Measurements from ENCODE around the gene FASLG. TPM values are rescaled to one million over a fixed set of nuclear protein-coding genes. Genes with fewer than 3 reads are reported as not detected.

The FASLG gene
- not detected for total RNA-seq

- no peaks in the 10 kb centered on the region for H3K27me3 ChIP-seq
- H3K4me1 ChIP-seq = no peaks in the 10 kb centered on the region
- no peak for DNase-seq (ENCODE audit: extremely low spot score in 2 of 2)
- peak within 1 kb of the TSS in 1 of 2 donors; percentile 6 for H3K4me3 ChIP-seq
- H3K27ac ChIP-seq = no peak within 1 kb of the TSS
- H3K36me3 ChIP-seq = no peaks in the 10 kb centered on the region
- H3K9me3 ChIP-seq = no peaks in the 10 kb centered on the region
- TF ChIP-seq CTCF (IDR thresholded peaks at IDR 0.05) (no peak), POLR2AphosphoS5 (IDR thresholded peaks at IDR 0.05; ENCODE audit: insufficient read depth in 1 of 2, low read depth in 1 of 2) (no peak), POLR2A (IDR thresholded peaks at IDR 0.05) (no peak)
- intact Hi-C loops (cut with DNase I) = no loop called here
These were observed at the start of gene FASLG for GRCh38 chr1:172658871-172659453. Gene FASLG (plus strand): TSS chr1:172659103. CDS start chr1:172659202, 99 bp downstream.

- Histone ChIP-seq H3K4me1 (no peaks in the 10 kb centered on the region), H3K27me3 (no peaks in the 10 kb centered on the region), H3K9me3 (no peaks in the 10 kb centered on the region), H3K36me3 (peaks cover 0 to 15% of the 10 kb centered on the region in 2 donors), H3K4me3 (no peak overlapping the region), H3K27ac (no peak overlapping the region)
- intact Hi-C loops (cut with DNase I) = no loop called here
- TF ChIP-seq CTCF (IDR thresholded peaks at IDR 0.05) = no peak
- no peak for TF ChIP-seq POLR2AphosphoS5 (IDR thresholded peaks at IDR 0.05; ENCODE audit: insufficient read depth in 1 of 2, low read depth in 1 of 2)
- no peak for TF ChIP-seq POLR2A (IDR thresholded peaks at IDR 0.05)
- no peak for DNase-seq (ENCODE audit: extremely low spot score in 2 of 2)
These were observed 49.4 kb upstream of the FASLG start for GRCh38 chr1:172609528-172609927.

GRCh38 chr1:172612478-172612877 lies 46.4 kb upstream of the FASLG start:
- H3K4me1 ChIP-seq = no peaks in the 10 kb centered on the region
- no peak overlapping the region for H3K4me3 ChIP-seq
- peaks cover 0 to 10% of the 10 kb centered on the region in 2 donors for H3K36me3 ChIP-seq
- no peaks in the 10 kb centered on the region for H3K9me3 ChIP-seq
- H3K27ac ChIP-seq = no peak overlapping the region
- intact Hi-C loops (cut with DNase I) = no loop called here
- H3K27me3 ChIP-seq = no peaks in the 10 kb centered on the region
- DNase-seq (ENCODE audit: extremely low spot score in 2 of 2) = no peak
- TF ChIP-seq POLR2AphosphoS5 (IDR thresholded peaks at IDR 0.05; ENCODE audit: insufficient read depth in 1 of 2, low read depth in 1 of 2) (no peak), CTCF (IDR thresholded peaks at IDR 0.05) (no peak), POLR2A (IDR thresholded peaks at IDR 0.05) (no peak)

- no peak for DNase-seq (ENCODE audit: extremely low spot score in 2 of 2)
- H3K9me3 ChIP-seq = no peaks in the 10 kb centered on the region
These were observed 45.6 kb upstream of the FASLG start for GRCh38 chr1:172613294-172613693.

More at GRCh38 chr1:172613294-172613693, 45.6 kb upstream of the FASLG start:
- intact Hi-C loops (cut with DNase I) = no loop called here
- Histone ChIP-seq H3K4me3 (no peak overlapping the region), H3K36me3 (peaks cover 0 to 10% of the 10 kb centered on the region in 2 donors), H3K27ac (no peak overlapping the region), H3K27me3 (no peaks in the 10 kb centered on the region), H3K4me1 (no peaks in the 10 kb centered on the region)
- TF ChIP-seq POLR2A (IDR thresholded peaks at IDR 0.05) (no peak), CTCF (IDR thresholded peaks at IDR 0.05) (no peak), POLR2AphosphoS5 (IDR thresholded peaks at IDR 0.05; ENCODE audit: insufficient read depth in 1 of 2, low read depth in 1 of 2) (no peak)
